ENCODE data around the gene CCDC57. TPM values are rescaled to one million over a fixed set of nuclear protein-coding genes. Genes with fewer than 3 reads are reported as not detected.

The CCDC57 gene
- total and polyA plus RNA-seq, 10 donors, result 28.8 to 164 (median 51.9) TPM

DNA sequence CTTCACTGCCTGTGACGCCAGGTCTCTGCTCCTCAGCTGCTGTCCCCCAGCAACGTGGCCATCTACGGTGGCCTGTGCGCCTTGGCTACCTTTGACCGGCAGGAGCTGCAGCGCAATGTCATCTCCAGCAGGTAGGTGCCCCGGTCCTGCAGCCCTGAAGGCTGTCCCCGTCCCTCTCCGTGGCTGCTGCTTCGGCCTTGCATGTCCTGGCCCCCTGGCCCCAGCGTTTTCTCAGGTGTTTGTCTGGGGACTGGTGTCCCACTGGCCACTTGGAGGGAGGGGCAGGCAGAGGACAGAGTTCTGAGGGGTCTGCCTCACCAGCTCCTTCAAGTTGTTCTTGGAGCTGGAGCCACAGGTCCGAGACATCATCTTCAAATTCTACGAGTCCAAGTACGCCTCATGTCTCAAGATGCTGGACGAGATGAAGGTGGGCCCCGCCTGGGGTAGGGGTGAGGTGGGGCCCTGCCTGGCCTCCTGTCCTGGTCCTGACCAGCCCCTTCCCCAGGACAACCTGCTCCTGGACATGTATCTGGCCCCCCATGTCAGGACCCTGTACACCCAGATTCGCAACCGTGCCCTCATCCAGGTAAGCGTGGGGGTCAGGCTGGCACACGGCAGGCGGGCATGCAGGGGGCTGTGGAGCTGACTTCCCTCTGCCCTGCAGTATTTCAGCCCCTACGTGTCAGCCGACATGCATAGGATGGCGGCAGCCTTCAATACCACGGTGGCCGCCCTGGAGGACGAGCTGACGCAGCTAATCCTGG, 156.5 kb downstream of the CCDC57 start:
- Histone ChIP-seq H3K27ac (no peak overlapping the region), H3K4me1 (peaks cover 14 to 80% (median 33%) of the 10 kb centered on the region in 6 donors), H3K27me3 (replicated peaks in 1 of 7) (no peaks in the 10 kb centered on the region), H3K4me3 (no peak overlapping the region), H3K9me3 (no peaks in the 10 kb centered on the region), H3K36me3 (peaks cover 0 to 81% (median 75%) of the 10 kb centered on the region in 6 donors)
- TF ChIP-seq POLR2AphosphoS5 (IDR thresholded peaks at IDR 0.05), result peak in 1 of 3 donors; percentile 2
- TF ChIP-seq, protein P1, sequence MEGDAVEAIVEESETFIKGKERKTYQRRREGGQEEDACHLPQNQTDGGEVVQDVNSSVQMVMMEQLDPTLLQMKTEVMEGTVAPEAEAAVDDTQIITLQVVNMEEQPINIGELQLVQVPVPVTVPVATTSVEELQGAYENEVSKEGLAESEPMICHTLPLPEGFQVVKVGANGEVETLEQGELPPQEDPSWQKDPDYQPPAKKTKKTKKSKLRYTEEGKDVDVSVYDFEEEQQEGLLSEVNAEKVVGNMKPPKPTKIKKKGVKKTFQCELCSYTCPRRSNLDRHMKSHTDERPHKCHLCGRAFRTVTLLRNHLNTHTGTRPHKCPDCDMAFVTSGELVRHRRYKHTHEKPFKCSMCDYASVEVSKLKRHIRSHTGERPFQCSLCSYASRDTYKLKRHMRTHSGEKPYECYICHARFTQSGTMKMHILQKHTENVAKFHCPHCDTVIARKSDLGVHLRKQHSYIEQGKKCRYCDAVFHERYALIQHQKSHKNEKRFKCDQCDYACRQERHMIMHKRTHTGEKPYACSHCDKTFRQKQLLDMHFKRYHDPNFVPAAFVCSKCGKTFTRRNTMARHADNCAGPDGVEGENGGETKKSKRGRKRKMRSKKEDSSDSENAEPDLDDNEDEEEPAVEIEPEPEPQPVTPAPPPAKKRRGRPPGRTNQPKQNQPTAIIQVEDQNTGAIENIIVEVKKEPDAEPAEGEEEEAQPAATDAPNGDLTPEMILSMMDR (IDR thresholded peaks at IDR 0.05 in 8 of 11, conservative IDR thresholded peaks at IDR 0.05 in 3 of 11), result no peak
- 89 to 94% (median 91%) methylated on average over 17 to 28 of the region's 28 CpGs for WGBS, 5 donors
- DNase-seq, result peak; percentile 74
- intact Hi-C loops (cut with DNase I; ENCODE audit: low total_unique reads), result no loop called here

DNA sequence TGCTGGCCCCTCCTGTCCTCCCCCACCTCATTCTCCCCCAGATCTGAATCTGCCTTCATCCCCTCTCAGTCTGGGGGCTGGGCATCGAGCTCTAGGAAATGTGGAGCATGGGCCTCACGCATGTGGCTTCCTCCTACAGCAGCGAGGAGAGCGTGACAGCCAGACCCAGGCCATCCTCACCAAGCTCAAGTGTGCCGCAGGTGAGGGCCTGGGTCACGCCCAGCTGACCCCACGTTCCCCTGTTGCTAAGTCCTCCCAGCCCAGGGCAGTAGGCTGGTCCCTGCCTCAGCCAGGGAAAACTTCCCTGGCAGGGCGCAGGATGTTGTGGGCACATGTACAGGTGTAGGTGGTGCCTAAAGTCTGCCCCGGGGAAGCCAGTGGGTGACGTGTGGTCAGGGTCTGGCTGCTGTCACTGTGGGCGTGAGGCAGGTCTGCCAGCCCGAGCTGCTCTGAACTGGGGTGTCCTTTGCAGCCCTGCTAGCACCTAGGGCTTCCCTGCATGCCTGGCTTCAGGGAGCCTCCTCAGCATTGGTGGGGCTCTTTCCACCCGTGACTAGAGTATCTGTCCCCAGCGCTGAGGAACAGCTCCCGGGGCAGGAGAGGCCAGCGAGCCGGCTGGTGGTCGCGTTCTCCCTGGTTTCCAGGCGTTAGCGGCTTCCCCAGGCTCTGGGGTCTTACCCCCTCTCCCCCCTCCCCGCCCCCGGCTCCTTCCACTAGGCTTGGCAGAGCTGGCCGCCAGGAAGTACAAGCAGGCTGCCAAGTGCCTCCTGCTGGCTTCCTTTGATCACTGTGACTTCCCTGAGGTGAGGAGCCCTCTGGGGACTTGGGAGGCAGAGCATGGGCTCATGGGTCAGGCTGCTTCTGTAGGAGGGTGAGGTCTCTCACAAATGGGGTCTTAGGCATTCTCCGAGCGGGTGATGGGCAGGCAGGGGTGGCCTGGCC, 157.3 kb downstream of the CCDC57 start:
- TF ChIP-seq POLR2AphosphoS5 (IDR thresholded peaks at IDR 0.05), result peak in 1 of 3 donors; percentile 48
- TF ChIP-seq POLR2A (IDR thresholded peaks at IDR 0.05), result no peak

DNA sequence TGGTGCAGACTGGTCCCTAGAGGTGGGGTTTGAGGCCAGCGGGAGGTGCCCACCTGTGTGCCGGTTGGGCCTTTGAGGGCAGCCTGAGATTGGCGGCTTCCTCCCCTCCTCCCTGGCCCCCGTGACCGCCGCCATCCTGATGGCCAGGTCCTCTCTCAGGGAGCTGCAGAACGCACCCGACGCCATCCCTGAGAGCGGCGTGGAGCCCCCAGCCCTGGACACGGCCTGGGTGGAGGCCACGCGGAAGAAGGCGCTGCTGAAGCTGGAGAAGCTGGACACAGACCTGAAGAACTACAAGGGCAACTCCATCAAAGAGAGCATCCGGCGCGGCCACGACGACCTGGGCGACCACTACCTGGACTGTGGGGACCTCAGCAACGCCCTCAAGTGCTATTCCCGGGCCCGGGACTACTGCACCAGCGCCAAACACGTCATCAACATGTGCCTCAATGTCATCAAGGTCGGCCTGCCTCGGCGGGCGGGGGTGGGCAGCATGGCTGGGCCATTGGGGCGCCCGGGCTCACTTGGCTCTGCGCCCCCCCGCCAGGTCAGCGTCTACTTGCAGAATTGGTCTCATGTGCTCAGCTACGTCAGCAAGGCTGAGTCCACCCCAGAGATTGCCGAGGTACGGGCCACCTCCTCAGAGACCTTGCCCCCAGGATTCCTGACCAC, 158.2 kb downstream of the CCDC57 start:
- Histone ChIP-seq H3K36me3 (peaks cover 0 to 70% (median 59%) of the 10 kb centered on the region in 6 donors), H3K4me1 (peaks cover 20 to 91% (median 46%) of the 10 kb centered on the region in 6 donors), H3K27me3 (replicated peaks in 1 of 7) (no peaks in the 10 kb centered on the region), H3K27ac (no peak overlapping the region), H3K9me3 (no peaks in the 10 kb centered on the region), H3K4me3 (no peak overlapping the region)
- 87 to 97% (median 92%) methylated on average over 17 to 38 of the region's 38 CpGs for WGBS, 5 donors
- TF ChIP-seq POLR2AphosphoS5 (IDR thresholded peaks at IDR 0.05) (peak in 1 of 3 donors; percentile 7), POLR2A (IDR thresholded peaks at IDR 0.05) (no peak)
- TF ChIP-seq, protein P1 (IDR thresholded peaks at IDR 0.05 in 8 of 11, conservative IDR thresholded peaks at IDR 0.05 in 3 of 11), result no peak
- intact Hi-C loops (cut with DNase I; ENCODE audit: low total_unique reads), result no loop called here
- DNase-seq, result peak; percentile 70

More for the DNA sequence above, 157.3 kb downstream of the CCDC57 start:
- DNase-seq, result peak; percentile 78
- intact Hi-C loops (cut with DNase I; ENCODE audit: low total_unique reads), result no loop called here
- 77 to 85% (median 83%) methylated on average over 7 to 26 of the region's 26 CpGs for WGBS, 5 donors
- Histone ChIP-seq H3K27me3 (replicated peaks in 1 of 7) (no peaks in the 10 kb centered on the region), H3K36me3 (peaks cover 0 to 72% (median 67%) of the 10 kb centered on the region in 6 donors), H3K4me3 (no peak overlapping the region), H3K9me3 (no peaks in the 10 kb centered on the region), H3K27ac (no peak overlapping the region), H3K4me1 (peaks cover 19 to 88% (median 41%) of the 10 kb centered on the region in 6 donors)

DNA sequence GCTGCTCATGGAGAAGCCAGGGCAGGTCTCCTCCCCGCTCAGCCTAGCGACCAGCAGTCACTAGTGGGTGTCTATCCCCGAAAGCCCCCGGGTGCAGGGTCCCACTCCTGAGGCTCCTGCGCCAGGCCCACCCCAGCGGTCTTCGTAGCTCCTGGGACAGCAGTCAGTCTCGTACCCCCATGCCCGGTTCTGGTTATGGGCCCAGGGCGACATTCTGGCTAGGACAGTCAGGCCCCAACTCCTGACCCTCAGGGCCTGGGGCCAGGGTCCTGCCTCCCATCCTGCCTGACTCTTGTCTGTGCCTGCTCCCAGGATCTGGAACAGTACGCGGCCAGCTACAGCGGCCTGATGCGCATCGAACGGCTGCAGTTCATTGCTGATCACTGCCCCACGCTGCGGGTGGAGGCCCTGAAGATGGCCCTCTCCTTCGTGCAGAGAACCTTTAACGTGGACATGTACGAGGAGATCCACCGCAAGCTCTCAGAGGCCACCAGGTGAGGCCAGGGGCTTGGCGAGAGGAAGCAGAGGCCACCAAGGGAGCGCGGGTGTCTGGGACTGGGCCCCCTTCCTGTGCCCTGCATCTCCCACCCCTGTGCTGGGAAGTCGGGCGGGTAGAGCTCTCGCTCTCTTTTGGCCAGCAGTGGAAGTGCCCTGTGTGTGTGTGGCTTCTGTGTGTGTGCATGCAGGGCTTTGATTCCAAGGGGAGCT, 158.9 kb downstream of the CCDC57 start:
- Histone ChIP-seq H3K4me3 (peak overlapping the region in 2 of 8 donors; percentile 77 to 94), H3K4me1 (peaks cover 20 to 90% (median 45%) of the 10 kb centered on the region in 6 donors), H3K27ac (no peak overlapping the region), H3K36me3 (peaks cover 0 to 70% (median 53%) of the 10 kb centered on the region in 6 donors), H3K9me3 (no peaks in the 10 kb centered on the region), H3K27me3 (replicated peaks in 1 of 7) (no peaks in the 10 kb centered on the region)
- TF ChIP-seq POLR2AphosphoS5 (IDR thresholded peaks at IDR 0.05), result no peak
- TF ChIP-seq POLR2A (IDR thresholded peaks at IDR 0.05), result no peak
- TF ChIP-seq, protein P1 (IDR thresholded peaks at IDR 0.05 in 8 of 11, conservative IDR thresholded peaks at IDR 0.05 in 3 of 11), result no peak
- intact Hi-C loops (cut with DNase I; ENCODE audit: low total_unique reads), result no loop called here
- DNase-seq, result peak; percentile 69
- WGBS, 5 donors, result 93 to 97% (median 95%) methylated on average over 19 to 28 of the region's 28 CpGs
